Mucosa of rectum (tissue), 2 donors: ENCODE measurements around the gene WAC.

Experiments used
- H3K27ac ChIP-seq, 2 donors: one replicate each; pipeline ENCODE4 v1.7.0; 2013; ENCODE audit warnings: inconsistent platforms in 2 of 2, low read depth in 2 of 2, low read length in 2 of 2
- H3K27me3 ChIP-seq, 2 donors: one replicate each; pipeline ENCODE4 v1.7.0; 2013; ENCODE audit warnings: low read length in 2 of 2; ENCODE audit not compliant: control insufficient read depth in 2 of 2, insufficient read depth in 2 of 2
- H3K36me3 ChIP-seq, 2 donors: one replicate each; pipeline ENCODE4 v1.7.0; 2013; ENCODE audit warnings: low read length in 2 of 2; ENCODE audit not compliant: control insufficient read depth in 2 of 2, insufficient read depth in 2 of 2
- H3K4me1 ChIP-seq, 2 donors: one replicate each; pipeline ENCODE4 v1.7.0; 2013; ENCODE audit warnings: low read length in 2 of 2, mild to moderate bottlenecking in 1 of 2; ENCODE audit not compliant: control insufficient read depth in 2 of 2, insufficient read depth in 2 of 2
- H3K4me3 ChIP-seq, 2 donors: one replicate each; pipeline ENCODE4 v1.7.0; 2013; ENCODE audit warnings: low read length in 2 of 2
- H3K9ac ChIP-seq, 2 donors: one replicate each; pipeline ENCODE4 v1.7.0; 2013; ENCODE audit warnings: low read length in 2 of 2, low read depth in 1 of 2, mild to moderate bottlenecking in 1 of 2
- H3K9me3 ChIP-seq, 2 donors: one replicate each; pipeline ENCODE4 v1.7.0; 2013; ENCODE audit warnings: low read length in 2 of 2; ENCODE audit not compliant: control insufficient read depth in 2 of 2
- donor health status: healthy.
- donor health status: Normal muscosa, but diverticular disease.

WAC gene

GRCh38 chr10:28623483-28623882, 90.6 kb downstream of the WAC start:
- peaks cover 0 to 3% of the 10 kb centered on the region in 2 donors for H3K27me3 ChIP-seq
- no peak overlapping the region for H3K9ac ChIP-seq
- no peaks in the 10 kb centered on the region for H3K4me1 ChIP-seq
- peaks cover 11 to 12% of the 10 kb centered on the region in 2 donors for H3K36me3 ChIP-seq
- H3K4me3 ChIP-seq = no peak overlapping the region
- no peaks in the 10 kb centered on the region for H3K9me3 ChIP-seq
- no peak overlapping the region for H3K27ac ChIP-seq

- Histone ChIP-seq H3K9me3 (no peaks in the 10 kb centered on the region), H3K27ac (no peak overlapping the region), H3K4me3 (no peak overlapping the region), H3K4me1 (no peaks in the 10 kb centered on the region), H3K27me3 (peaks cover 0 to 3% of the 10 kb centered on the region in 2 donors), H3K9ac (no peak overlapping the region), H3K36me3 (peaks cover 9% of the 10 kb centered on the region in 2 donors)
These were observed 91.4 kb downstream of the WAC start for GRCh38 chr10:28624351-28624750.

DNA sequence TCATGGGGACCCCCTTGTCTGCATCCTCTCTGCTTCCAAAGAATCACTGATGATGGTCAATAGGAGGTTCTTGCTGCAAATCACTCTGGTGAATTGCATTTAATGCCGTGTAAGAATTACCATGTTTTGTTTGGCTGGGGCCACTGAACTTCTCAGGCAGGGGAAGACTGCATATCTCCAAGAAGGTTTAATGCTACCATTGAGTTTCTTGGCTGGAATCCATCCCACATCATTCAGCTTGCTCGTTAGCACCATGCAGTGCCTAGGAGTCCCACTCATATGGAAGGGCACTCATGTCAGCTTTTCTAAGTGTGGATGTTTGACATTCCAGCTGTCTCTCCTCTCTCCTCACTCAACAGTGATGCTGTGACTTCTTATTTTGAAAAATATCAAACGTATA, 94.2 kb downstream of the WAC start:
- Histone ChIP-seq H3K4me1 (no peaks in the 10 kb centered on the region), H3K9ac (no peak overlapping the region), H3K27ac (no peak overlapping the region), H3K36me3 (no peaks in the 10 kb centered on the region), H3K4me3 (no peak overlapping the region), H3K27me3 (peaks cover 0 to 7% of the 10 kb centered on the region in 2 donors), H3K9me3 (no peaks in the 10 kb centered on the region)

DNA sequence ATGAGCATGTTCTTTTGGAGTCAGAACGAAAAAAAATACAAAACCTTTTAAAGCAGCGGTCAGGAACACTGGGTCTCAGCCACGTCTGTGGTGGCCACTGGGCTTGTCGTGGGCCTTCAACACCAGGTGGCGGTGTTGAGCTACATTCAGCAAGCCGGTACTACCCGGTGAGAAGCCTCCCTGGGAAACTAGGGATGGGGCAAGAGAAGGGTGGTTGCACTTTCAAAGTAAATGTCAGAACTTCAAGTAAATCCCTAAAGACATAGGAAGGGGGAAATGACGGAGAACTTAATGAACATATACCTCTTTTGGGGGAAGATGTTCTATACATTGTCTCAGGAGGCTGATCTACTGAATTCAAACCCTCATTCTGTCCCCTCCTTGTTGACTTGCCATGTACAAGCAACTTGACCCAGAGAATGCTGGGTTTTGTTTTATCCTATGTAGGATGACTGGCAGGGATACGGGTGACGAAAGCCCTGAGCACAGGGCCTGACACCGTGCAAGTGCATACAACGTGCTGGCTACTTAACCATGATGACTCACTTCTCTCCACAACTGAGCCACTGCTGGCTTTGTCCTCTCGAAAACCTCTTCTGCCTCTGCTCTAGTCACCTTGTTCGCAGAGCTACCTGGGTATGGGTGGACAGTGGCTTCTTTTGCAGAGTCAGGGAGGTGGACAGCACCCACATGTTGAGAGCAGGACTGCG, 95.4 kb downstream of the WAC start:
- Histone ChIP-seq H3K4me1 (no peaks in the 10 kb centered on the region), H3K9me3 (no peaks in the 10 kb centered on the region), H3K27ac (no peak overlapping the region), H3K4me3 (no peak overlapping the region), H3K36me3 (no peaks in the 10 kb centered on the region), H3K9ac (no peak overlapping the region), H3K27me3 (peaks cover 0 to 7% of the 10 kb centered on the region in 2 donors)

DNA sequence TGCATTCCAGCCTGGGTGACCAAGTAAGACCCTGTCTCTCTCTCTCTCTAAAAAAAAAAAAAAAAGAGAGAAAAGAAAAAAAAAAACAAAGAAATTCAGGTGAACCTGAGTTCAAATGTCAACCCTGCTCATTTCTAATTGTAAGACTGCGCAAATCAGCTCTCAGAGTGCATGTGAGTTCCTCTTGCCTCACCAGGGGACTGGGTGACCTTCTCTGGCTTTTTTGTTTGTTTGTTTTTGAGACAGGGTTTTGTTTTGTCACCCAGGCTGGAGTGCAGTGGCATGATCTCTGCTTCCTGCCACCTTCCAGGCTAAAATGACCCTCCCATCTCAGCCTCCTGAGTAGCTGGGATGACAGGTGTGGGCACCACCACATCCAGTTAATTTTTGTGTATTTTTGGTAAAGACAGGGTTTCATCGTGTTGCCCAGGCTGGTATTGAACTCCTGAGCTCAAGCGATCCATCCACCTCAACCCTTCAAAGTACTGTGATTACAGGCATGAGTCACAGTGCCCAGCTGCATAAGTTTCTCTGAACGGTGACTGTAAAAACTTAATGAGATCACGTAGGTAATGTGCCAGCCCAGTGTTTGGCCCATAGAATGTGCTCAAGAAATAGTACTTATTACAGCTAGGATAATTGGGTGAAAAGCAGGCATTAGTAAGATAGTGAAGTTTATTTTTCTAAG, 99.1 kb downstream of the WAC start:
- Histone ChIP-seq H3K9ac (no peak overlapping the region), H3K36me3 (no peaks in the 10 kb centered on the region), H3K4me1 (no peaks in the 10 kb centered on the region), H3K27me3 (peaks cover 0 to 7% of the 10 kb centered on the region in 2 donors), H3K4me3 (no peak overlapping the region), H3K9me3 (no peaks in the 10 kb centered on the region), H3K27ac (no peak overlapping the region)

GRCh38 chr10:28632584-28632945, 99.6 kb downstream of the WAC start:
- Histone ChIP-seq H3K27ac (no peak overlapping the region), H3K4me3 (no peak overlapping the region), H3K9ac (no peak overlapping the region), H3K27me3 (peaks cover 0 to 7% of the 10 kb centered on the region in 2 donors), H3K36me3 (no peaks in the 10 kb centered on the region), H3K4me1 (no peaks in the 10 kb centered on the region), H3K9me3 (no peaks in the 10 kb centered on the region)

GRCh38 chr10:28633750-28634149, 100.8 kb downstream of the WAC start:
- H3K4me3 ChIP-seq = no peak overlapping the region
- no peak overlapping the region for H3K27ac ChIP-seq
- H3K36me3 ChIP-seq = no peaks in the 10 kb centered on the region
- H3K9ac ChIP-seq = no peak overlapping the region
- peaks cover 0 to 4% of the 10 kb centered on the region in 2 donors for H3K27me3 ChIP-seq
- H3K9me3 ChIP-seq = no peaks in the 10 kb centered on the region
- H3K4me1 ChIP-seq = no peaks in the 10 kb centered on the region

DNA sequence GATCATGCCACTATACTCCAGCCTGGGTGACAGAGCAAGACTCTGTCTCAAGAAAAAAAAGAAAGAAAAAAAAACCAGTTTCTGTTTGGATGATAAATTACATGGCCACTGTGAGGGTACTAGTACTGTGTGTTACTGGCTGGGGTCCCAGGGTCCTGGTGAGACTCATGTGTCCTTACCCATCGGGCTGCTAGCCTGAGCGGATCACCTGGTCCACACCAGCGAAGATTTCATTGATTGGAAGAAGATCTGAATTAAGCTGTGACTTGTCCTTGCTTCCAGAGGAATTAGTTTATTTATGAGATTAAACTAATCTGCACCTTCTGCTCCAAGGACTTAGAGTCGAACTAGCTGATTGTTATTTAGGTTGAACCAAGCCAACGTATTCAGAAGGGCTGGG, 104.4 kb downstream of the WAC start:
- Histone ChIP-seq H3K4me3 (no peak overlapping the region), H3K27me3 (no peaks in the 10 kb centered on the region), H3K27ac (no peak overlapping the region), H3K36me3 (no peaks in the 10 kb centered on the region), H3K9me3 (no peaks in the 10 kb centered on the region), H3K4me1 (no peaks in the 10 kb centered on the region), H3K9ac (no peak overlapping the region)

DNA sequence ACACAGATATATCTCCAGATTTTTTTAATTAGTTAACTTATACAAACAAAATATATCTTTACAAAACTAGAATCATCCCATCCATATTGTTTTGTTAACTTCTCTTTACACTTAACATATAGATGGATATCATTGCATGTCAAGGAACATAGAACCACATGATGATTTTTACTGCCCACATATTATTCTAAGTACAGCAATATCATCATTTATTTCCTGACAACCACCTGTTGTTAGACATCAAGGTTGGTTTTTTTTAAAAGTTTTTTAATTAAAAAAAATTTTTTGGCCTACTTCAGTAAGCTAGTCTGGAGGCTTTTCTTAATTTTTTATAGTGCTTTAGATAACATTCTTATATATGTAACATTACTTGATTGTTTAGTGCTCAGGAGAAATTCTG, 105.5 kb downstream of the WAC start:
- H3K4me3 ChIP-seq = no peak overlapping the region
- no peaks in the 10 kb centered on the region for H3K27me3 ChIP-seq
- no peaks in the 10 kb centered on the region for H3K4me1 ChIP-seq
- no peak overlapping the region for H3K9ac ChIP-seq
- H3K9me3 ChIP-seq = no peaks in the 10 kb centered on the region
- H3K27ac ChIP-seq = no peak overlapping the region
- H3K36me3 ChIP-seq = no peaks in the 10 kb centered on the region

GRCh38 chr10:28640551-28640950, 107.6 kb downstream of the WAC start:
- Histone ChIP-seq H3K9ac (no peak overlapping the region), H3K27ac (no peak overlapping the region), H3K36me3 (no peaks in the 10 kb centered on the region), H3K4me1 (no peaks in the 10 kb centered on the region), H3K27me3 (no peaks in the 10 kb centered on the region), H3K9me3 (no peaks in the 10 kb centered on the region), H3K4me3 (no peak overlapping the region)
